Activated naive CD8-positive, alpha-beta T cell treated with anti-CD3 and anti-CD28 coated beads, Interleukin-2, amount 10 ng/mL, durations not matched to agents 7 days and 5 days (primary cell): ENCODE results near the gene CARD19. TPM values are rescaled to one million over a fixed set of nuclear protein-coding genes. Genes with fewer than 3 reads are reported as not detected.
A peak's percentile ranks its signal among the peaks of the same experiment; 100 is the strongest.
"Not testable (repeated sequence)": the region's sequence is repeated elsewhere in the genome, so short reads cannot be mapped to it uniquely, and the experiment has no call there.

Experiments
- ATAC-seq: fragments of 150-1000 bp; cut with Tn5 transposase; one replicate; pipeline ENCODE4 v1.10.0; 2021; ENCODE audit warnings: low read depth, moderate library complexity
- POLR2A ChIA-PET: fragments of 350-600 bp; sonication (Branson Sonifier 250); formaldehyde crosslinking; loops from one replicate; lab custom pipeline; 2021; ENCODE audit warnings: antibody characterized with exemption; lab: Charles Lee
- DNase-seq: peaks from one replicate; pipeline ENCODE4 v3.0.0; 2021
- H3K27ac Mint-ChIP-seq: one replicate; pipeline ENCODE4 v1.8.0; 2022; ENCODE audit warnings: mild to moderate bottlenecking, mixed read lengths
- H3K27me3 Mint-ChIP-seq: one replicate; pipeline ENCODE4 v1.8.0; 2022; ENCODE audit warnings: mild to moderate bottlenecking, moderate library complexity, mixed read lengths
- H3K36me3 Mint-ChIP-seq: one replicate; pipeline ENCODE4 v1.8.0; 2021; ENCODE audit warnings: mild to moderate bottlenecking, mixed read lengths
- H3K4me1 Mint-ChIP-seq: one replicate; pipeline ENCODE4 v1.8.0; 2021; ENCODE audit warnings: mixed read lengths
- H3K4me3 Mint-ChIP-seq: one replicate; pipeline ENCODE4 v1.8.0; 2022; ENCODE audit warnings: mild to moderate bottlenecking, moderate library complexity, mixed read lengths
- H3K9me3 Mint-ChIP-seq: one replicate; pipeline ENCODE4 v1.8.0; 2021; ENCODE audit warnings: mixed read lengths
- total RNA-seq, 2 experiments: library from RNA; stranded (reverse); gene quantifications; one replicate each; pipeline ENCODE4 v1.2.3, GENCODE V29; 2021

The CARD19 gene
- total RNA-seq, 2 experiments from 2014 or later, result 68.1 to 68.2 TPM

DNA sequence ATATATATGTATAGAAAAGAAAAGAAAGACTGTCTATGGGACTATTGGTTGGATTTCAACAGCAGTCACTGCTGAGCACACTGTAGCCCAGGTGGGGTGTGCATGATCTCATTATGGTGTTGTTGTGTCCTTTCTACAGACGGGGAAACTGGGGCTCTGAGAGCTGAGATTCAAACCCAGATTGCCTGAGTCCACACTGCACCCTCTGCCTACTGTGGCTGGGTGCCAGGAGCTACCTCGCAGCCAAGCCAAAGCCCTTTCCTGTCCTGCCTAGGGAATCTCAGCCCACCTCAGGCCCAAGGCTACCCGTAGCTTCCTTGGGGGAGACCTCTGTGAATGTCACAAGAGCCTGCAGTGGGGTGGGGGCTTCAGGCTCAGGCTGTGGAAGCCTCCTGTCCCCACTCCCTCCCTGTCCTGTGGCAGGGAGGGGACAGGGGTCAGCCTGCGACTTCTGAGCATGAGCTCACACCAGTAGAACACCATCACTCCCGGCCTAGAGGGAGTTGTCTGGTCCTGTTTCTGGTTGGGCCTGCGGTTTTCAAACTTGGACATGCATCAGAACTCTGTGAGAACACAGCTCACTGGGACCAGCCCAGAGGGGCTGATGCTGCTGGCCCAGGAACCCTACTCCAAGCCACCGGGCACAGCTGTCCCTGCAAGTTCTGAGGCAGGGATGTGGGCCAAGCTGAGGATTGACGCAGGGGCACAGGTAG lies 45.9 kb downstream of the CARD19 start:
- H3K36me3 Mint-ChIP-seq, result peaks cover 4% of the 10 kb centered on the region
- H3K4me3 Mint-ChIP-seq, result no peak overlapping the region
- POLR2A ChIA-PET, result interaction anchor here (1.1 to 3.3 kb wide), 2 partner anchors 8 to 16 kb away, joined by 5 to 15 read pairs; partner anchors contain the start of gene NINJ1
- DNase-seq, result no peak
- no peak for ATAC-seq
- no peak overlapping the region for H3K27ac Mint-ChIP-seq
- peaks cover 35% of the 10 kb centered on the region for H3K4me1 Mint-ChIP-seq
- H3K9me3 Mint-ChIP-seq, result peaks cover 4% of the 10 kb centered on the region
- no peaks in the 10 kb centered on the region for H3K27me3 Mint-ChIP-seq

DNA sequence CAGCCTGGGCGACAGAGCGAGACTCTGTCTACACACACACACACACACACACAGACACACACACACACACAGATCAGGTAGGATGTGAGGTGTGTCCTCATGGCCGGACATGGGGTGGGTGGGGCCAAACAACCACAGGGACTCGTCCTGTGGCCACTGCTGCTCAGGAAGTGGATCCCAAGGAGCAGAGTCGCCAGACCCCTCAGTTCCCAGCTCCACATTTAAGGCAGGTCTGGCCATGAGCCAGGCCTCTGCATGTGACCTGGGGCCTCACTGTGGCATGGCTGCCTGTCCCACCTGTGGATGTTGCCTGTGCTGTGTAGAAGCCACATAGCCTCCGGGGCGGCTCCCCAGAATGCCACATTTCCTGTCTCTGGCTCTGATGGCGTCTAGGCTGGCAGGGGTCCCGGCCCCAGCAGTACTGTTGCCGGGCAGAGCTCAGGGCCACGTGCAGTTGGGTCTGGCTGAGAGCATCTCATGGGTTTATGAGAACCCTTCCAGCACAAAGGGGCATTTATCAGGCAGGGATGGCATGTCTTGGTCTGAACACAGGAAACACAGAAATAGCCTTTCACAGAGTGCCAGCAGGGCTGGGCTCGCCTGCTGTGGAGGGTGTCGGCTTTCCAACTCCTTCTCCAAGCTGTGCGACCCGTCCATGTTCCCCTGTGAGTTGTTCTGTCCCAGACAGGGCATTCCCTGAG lies 48.0 kb downstream of the CARD19 start:
- Mint-ChIP-seq H3K4me1 (peaks cover 28% of the 10 kb centered on the region), H3K27me3 (no peaks in the 10 kb centered on the region), H3K4me3 (peak overlapping the region; percentile 61), H3K9me3 (peaks cover 8% of the 10 kb centered on the region), H3K27ac (peak overlapping the region; percentile 96), H3K36me3 (peaks cover 9% of the 10 kb centered on the region)
- ATAC-seq, result peak; percentile 94
- DNase-seq, result peak; percentile 68
- POLR2A ChIA-PET, result interaction anchor here (0.6 to 3.3 kb wide), 8 partner anchors 8 to 422 kb away, joined by 3 to 15 read pairs (median 4); partner anchors contain the start of gene NINJ1

DNA sequence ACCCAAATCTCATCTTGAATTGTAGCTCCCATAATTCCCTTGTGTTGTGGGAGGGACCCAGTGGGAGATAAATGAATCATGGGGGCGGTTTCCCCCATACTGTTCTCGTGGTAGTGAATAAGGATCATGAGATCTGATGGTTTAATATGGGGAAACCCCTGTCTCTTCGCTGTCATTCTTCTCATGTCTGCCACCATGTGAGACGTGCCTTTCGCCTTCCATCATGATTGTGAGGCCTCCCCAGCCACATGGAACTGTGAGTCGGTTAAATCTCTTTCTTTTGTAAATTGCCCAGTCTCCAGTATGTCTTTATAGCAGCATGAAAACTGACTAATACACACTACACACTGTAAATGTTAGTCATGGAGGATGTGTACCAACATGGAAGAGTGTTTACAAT lies 50.7 kb downstream of the CARD19 start:
- not testable (repeated sequence) for H3K27me3 Mint-ChIP-seq, DNase-seq, H3K9me3 Mint-ChIP-seq, ATAC-seq, H3K36me3 Mint-ChIP-seq, H3K4me3 Mint-ChIP-seq
- POLR2A ChIA-PET, result interaction anchor here (1.1 kb wide), 1 partner anchor 13 kb away, joined by 3 read pairs; the partner anchor contains the start of gene NINJ1
- Mint-ChIP-seq H3K27ac (peak overlapping the region; percentile 39), H3K4me1 (peaks cover 31% of the 10 kb centered on the region)

DNA sequence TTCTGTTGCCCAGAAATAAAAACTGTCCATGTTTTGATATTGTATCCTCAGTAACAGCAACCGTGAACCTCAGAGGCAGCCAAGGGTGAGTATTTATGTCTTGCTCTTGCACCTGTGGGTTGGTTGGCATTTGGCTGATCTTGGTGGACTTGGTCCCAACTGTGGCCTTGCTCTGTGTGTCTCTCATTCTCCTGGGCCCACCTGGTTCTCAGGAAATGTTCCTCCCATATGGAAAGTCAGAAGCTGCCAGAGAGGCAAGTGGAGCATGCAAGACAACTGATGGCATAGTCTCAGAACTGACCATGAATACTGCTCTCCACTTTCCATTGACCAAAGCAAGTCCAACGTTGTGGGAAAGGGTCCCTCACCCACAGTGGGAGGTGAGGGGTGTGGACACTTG lies 51.6 kb downstream of the CARD19 start:
- Mint-ChIP-seq H3K9me3 (peaks cover 7% of the 10 kb centered on the region), H3K4me3 (no peak overlapping the region), H3K27me3 (no peaks in the 10 kb centered on the region), H3K4me1 (peaks cover 29% of the 10 kb centered on the region), H3K27ac (no peak overlapping the region), H3K36me3 (peaks cover 9% of the 10 kb centered on the region)
- no peak for ATAC-seq
- POLR2A ChIA-PET, result no interaction called here
- no peak for DNase-seq

DNA sequence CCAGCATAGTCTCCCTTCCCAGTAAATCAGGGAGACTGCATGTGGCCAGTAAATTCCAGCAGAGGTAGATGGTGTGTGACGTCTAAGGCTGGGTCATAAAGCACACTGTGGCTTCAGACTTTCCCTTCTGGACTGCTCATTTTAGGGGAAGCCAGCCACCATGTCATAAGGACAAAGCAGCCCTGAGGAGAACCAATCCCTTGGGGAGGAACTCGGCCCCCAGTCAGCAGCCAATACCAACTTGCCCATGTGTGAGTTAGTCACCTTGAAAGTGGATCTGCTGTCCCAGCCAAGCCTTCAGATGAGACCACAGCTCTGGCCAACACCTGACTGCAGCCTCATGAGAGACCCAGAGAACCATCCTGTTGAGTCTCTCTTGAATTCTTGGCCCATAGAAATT lies 52.7 kb downstream of the CARD19 start:
- peaks cover 9% of the 10 kb centered on the region for H3K36me3 Mint-ChIP-seq
- DNase-seq, result no peak
- POLR2A ChIA-PET, result no interaction called here
- no peak overlapping the region for H3K4me3 Mint-ChIP-seq
- peaks cover 7% of the 10 kb centered on the region for H3K9me3 Mint-ChIP-seq
- H3K27ac Mint-ChIP-seq, result no peak overlapping the region
- ATAC-seq, result no peak
- peaks cover 23% of the 10 kb centered on the region for H3K4me1 Mint-ChIP-seq
- no peaks in the 10 kb centered on the region for H3K27me3 Mint-ChIP-seq

DNA sequence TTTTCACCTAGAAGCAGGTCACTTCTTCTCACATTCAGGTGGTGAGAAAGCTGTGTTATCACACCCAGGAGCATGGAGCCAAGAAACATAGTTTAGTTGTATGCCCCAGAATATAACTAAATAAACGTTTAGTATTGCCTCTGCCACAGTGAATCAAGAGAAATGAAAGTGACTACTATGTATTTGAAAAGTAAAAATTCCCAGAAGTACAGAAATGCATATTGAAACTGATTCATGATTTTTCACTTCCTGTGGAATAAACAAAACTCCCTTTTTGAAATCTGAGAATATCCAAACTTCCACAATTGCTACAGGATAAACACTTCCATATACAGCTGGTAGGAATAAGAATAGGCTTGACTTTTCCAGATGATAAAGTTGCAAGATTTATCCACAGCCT lies 53.3 kb downstream of the CARD19 start:
- peaks cover 7% of the 10 kb centered on the region for H3K9me3 Mint-ChIP-seq
- no peak for ATAC-seq
- no peak overlapping the region for H3K4me3 Mint-ChIP-seq
- no peak for DNase-seq
- H3K4me1 Mint-ChIP-seq, result peaks cover 18% of the 10 kb centered on the region
- POLR2A ChIA-PET, result no interaction called here
- peaks cover 7% of the 10 kb centered on the region for H3K36me3 Mint-ChIP-seq
- H3K27me3 Mint-ChIP-seq, result no peaks in the 10 kb centered on the region
- no peak overlapping the region for H3K27ac Mint-ChIP-seq

DNA sequence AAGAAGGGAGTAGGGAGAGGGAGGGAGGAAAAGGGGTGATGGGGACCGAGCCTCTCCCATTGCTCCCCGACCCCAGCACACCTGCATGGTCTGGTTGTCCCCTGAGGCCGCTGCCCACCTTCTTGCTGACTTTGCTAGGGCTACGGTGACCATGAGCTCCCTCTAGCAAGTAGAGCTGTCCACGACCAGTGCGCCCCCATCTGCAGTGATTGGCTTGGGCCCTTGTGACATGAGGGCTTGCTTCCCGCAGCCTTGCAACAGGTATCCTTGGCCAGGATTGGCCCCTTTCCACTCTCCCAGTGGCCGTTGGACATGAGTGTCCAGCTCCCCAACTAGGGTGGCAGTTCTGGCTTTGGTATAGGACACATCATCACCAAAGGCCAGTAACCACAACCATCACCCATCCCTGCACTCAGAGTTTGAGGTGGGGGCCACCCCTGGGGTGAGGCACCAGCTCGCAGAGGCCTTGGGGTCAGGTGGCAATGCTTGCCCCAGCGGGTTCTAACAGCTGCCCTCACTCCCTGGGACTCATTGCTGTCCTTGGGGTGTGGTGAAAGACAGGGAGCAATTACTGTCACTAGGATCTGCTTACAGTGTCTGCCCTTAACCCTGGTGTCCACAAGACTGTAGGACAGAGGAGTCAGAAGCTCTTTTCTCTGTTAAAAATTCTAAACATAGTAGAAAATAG lies 55.2 kb downstream of the CARD19 start:
- POLR2A ChIA-PET, result no interaction called here
- DNase-seq (no peak), ATAC-seq (no peak)
- Mint-ChIP-seq H3K4me1 (peaks cover 10% of the 10 kb centered on the region), H3K9me3 (peaks cover 7% of the 10 kb centered on the region), H3K27me3 (no peaks in the 10 kb centered on the region), H3K4me3 (no peak overlapping the region), H3K27ac (no peak overlapping the region), H3K36me3 (peaks cover 7% of the 10 kb centered on the region)

DNA sequence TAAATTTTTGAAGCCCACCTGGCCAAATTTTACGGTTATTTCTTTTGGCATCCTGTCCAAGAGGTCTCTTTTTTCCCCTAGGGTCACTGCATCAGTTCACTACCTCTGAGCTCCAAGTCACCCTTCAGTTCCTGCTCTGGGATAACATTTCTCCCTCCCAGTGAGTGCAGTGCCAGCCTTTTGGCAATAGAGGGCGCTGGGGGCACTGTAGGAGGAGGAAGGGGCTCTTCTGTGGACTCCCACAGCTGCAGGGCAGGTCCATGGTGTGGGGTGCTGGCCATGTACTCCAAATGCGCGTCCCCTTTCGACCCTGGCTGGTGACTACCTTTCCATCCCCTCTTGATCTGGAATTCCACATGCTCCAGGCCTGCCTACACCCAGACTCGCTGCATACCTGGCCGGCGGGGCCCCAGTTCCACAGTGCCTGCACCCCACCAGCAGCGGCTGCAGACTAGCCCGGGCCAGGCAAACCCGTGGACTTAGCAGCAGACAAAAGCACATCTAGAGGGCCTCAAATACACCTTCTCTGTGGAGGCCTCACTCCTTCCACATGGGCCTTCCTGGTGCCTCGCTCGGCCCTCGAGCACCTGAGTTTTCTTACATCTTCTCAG lies 58.4 kb downstream of the CARD19 start:
- Mint-ChIP-seq H3K27ac (no peak overlapping the region), H3K4me1 (peaks cover 1% of the 10 kb centered on the region), H3K4me3 (no peak overlapping the region), H3K9me3 (no peaks in the 10 kb centered on the region), H3K36me3 (no peaks in the 10 kb centered on the region), H3K27me3 (no peaks in the 10 kb centered on the region)
- POLR2A ChIA-PET, result interaction anchor here (0.7 kb wide), 1 partner anchor 671 kb away, joined by 3 read pairs; no protein-coding TSS in a partner anchor
- ATAC-seq, result peak; percentile 40
- no peak for DNase-seq

DNA sequence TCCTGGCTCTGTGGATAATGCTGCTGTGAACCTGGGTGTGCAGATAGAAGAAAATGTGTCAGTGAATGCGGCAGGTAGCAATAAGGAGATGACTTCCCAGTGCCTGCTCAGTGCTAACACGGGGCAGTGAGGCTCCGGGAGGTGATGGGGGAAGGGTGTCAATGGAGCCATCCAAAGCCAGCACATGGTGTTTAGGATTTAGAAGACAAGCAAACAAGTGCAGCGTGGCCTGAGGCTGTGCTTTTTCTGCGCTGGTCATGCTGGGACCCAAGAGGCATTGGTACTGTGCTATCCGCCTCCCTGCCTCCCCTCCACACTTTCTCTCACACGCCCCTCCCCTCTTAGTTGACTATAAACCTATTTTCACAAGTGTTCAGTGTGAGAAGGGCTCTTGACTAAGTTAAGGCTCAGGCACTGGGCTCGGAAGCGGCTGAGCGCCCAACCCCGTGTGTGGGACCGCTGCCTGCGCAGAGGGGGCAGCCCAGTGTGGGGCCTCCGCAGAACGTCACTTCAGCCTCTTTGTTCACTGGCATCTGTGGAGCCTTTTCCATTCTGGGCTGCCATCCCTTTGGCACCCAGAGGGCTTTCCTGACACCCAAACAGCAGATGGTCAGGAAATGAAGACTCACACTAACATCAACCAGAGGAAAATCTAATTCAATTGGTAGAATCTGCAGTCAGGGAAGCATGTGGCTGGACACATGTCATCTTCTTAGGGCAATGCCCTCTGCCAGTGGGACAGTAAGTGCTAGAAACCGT lies 59.9 kb downstream of the CARD19 start:
- H3K36me3 Mint-ChIP-seq, result no peaks in the 10 kb centered on the region
- H3K27me3 Mint-ChIP-seq, result peaks cover under 1% of the 10 kb centered on the region
- DNase-seq (no peak), ATAC-seq (no peak)
- POLR2A ChIA-PET, result interaction anchor here (1.5 kb wide), 1 partner anchor 411 kb away, joined by 3 read pairs; no protein-coding TSS in a partner anchor
- H3K4me3 Mint-ChIP-seq, result no peak overlapping the region
- H3K4me1 Mint-ChIP-seq, result peaks cover 3% of the 10 kb centered on the region
- no peaks in the 10 kb centered on the region for H3K9me3 Mint-ChIP-seq
- peak overlapping the region; percentile 40 for H3K27ac Mint-ChIP-seq

DNA sequence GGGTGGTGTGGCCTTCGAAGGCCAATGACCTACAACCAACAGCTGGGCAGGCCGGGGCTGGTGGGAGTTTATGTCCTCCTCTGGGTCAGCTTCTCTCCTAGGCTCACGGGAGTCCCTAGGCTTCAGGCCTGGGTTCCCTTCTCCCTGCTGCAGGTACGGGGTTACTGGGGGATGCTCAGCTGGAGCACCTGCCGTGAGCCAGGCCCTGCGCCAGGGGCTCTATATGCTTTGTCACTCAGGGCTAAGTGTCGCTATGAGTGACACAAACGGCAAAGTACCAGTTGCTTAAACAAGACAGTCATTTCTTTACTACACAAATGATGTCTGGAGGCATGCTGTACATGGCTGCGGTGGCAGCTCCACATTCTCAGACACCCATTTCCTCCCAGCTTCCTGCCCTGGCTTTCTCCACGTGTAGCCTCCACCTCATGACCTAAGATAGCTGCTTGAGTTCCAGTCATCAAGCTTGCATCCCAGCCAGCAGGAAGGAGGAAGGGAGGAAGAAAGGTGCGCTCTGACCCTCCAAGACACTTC lies 60.5 kb downstream of the CARD19 start:
- H3K9me3 Mint-ChIP-seq, result no peaks in the 10 kb centered on the region
- H3K4me1 Mint-ChIP-seq, result peaks cover 3% of the 10 kb centered on the region
- no peak overlapping the region for H3K27ac Mint-ChIP-seq
- H3K4me3 Mint-ChIP-seq, result no peak overlapping the region
- ATAC-seq (peak; percentile 6), DNase-seq (no peak)
- no peaks in the 10 kb centered on the region for H3K36me3 Mint-ChIP-seq
- POLR2A ChIA-PET, result interaction anchor here (1.5 kb wide), 1 partner anchor 410 kb away, joined by 3 read pairs; no protein-coding TSS in a partner anchor
- H3K27me3 Mint-ChIP-seq, result peaks cover 2% of the 10 kb centered on the region

DNA sequence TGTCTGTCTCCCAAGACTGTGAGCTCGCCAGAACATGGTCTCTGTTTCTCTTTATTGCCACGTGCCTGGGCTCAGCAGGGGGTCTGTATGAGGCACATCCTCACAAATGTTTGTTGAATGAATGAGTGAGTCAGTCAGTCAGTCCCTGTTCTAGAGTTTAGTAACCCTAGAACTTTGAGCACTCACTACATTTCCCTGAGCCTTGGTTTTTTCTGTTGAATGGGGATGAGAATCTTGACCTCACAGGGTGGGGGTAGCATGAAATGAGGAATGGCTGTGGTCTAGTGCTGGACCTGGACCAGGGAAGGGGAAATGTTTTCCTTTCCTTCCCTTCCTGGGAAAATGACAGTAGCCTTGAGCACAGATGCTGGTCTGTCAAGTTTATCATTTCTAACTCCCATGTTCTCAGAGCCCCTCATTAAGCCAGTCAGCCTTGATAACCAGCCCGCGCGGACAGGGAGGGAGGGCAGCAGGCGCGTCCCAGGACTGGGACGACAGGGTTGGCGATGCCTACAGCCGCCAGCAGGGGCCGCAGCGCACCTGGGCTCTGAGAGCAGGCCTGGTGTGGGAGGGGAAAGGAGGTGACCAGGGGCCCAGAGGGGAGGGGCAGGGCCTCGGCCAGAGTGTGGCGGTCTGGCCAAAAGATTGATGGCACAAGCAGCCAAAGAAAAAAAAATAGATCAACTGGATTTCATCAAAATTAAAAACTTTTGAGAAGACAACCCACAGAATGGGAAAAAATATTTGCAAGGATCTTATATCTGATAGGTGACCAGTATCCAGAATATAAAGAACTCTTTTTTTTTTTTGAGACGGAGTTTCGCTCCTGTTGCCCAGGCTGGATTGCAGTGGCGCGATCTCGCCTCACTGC lies 63.8 kb downstream of the CARD19 start:
- ATAC-seq (peak; percentile 93), DNase-seq (peak; percentile 82)
- POLR2A ChIA-PET, result interaction anchor here (1.0 kb wide), 1 partner anchor 145 kb away, joined by 5 read pairs; no protein-coding TSS in a partner anchor
- no peaks in the 10 kb centered on the region for H3K36me3 Mint-ChIP-seq
- H3K27ac Mint-ChIP-seq, result no peak overlapping the region
- H3K27me3 Mint-ChIP-seq, result peaks cover 2% of the 10 kb centered on the region
- H3K9me3 Mint-ChIP-seq, result no peaks in the 10 kb centered on the region
- H3K4me3 Mint-ChIP-seq, result no peak overlapping the region
- peaks cover 3% of the 10 kb centered on the region for H3K4me1 Mint-ChIP-seq
